Activated naive CD4-positive, alpha-beta T cell treated with anti-CD3 and anti-CD28 coated beads for 36 hours (primary cell): ENCODE results near the gene MCOLN1. TPM values are rescaled to one million over a fixed set of nuclear protein-coding genes. Genes with fewer than 3 reads are reported as not detected.

Source experiments
- CTCF ChIA-PET: fragments of 350-600 bp; sonication (Branson Sonifier 250); formaldehyde crosslinking; loops from one replicate; lab custom pipeline; 2021; ENCODE audit warnings: antibody characterized with exemption; lab: Charles Lee
- DNase-seq: peaks from one replicate; pipeline ENCODE4 v3.0.0-alpha.2; 2020
- H3K27ac Mint-ChIP-seq: one replicate; pipeline ENCODE4 v1.8.0; 2021; ENCODE audit warnings: mild to moderate bottlenecking, mixed read lengths
- H3K27me3 Mint-ChIP-seq: one replicate; pipeline ENCODE4 v1.8.0; 2021; ENCODE audit warnings: low read depth, mixed read lengths
- H3K36me3 Mint-ChIP-seq: one replicate; pipeline ENCODE4 v1.8.0; 2021; ENCODE audit warnings: low read depth, mixed read lengths
- H3K4me1 Mint-ChIP-seq: one replicate; pipeline ENCODE4 v1.8.0; 2021; ENCODE audit warnings: low read depth, mixed read lengths
- H3K4me3 Mint-ChIP-seq: one replicate; pipeline ENCODE4 v1.8.0; 2021; ENCODE audit warnings: mild to moderate bottlenecking, moderate library complexity, mixed read lengths
- H3K9me3 Mint-ChIP-seq: one replicate; pipeline ENCODE4 v1.8.0; 2021; ENCODE audit warnings: mixed read lengths
- intact Hi-C: fragments of 100-400 bp; cut with micrococcal nuclease; formaldehyde crosslinking; loops from one replicate; pipeline ENCODE4 v1.15.1; 2023
- total RNA-seq, 2 experiments: library from RNA; stranded (reverse); gene quantifications; one replicate each; pipeline ENCODE4 v1.2.3, GENCODE V29; 2021

The MCOLN1 gene
- total RNA-seq, 2 experiments from 2014 or later: 4.2 to 5.2 TPM

GRCh38 chr19:7505682-7506384 lies 16.6 kb upstream of the MCOLN1 start:
- H3K4me1 Mint-ChIP-seq: peaks cover 16% of the 10 kb centered on the region
- CTCF ChIA-PET: interaction anchor here (0.7 kb wide), 1 partner anchor 350 kb away, joined by 3 read pairs; no protein-coding TSS in a partner anchor
- no peak overlapping the region for H3K4me3 Mint-ChIP-seq
- no peak overlapping the region for H3K27ac Mint-ChIP-seq
- peaks cover 29% of the 10 kb centered on the region for H3K27me3 Mint-ChIP-seq
- no peaks in the 10 kb centered on the region for H3K36me3 Mint-ChIP-seq
- no peaks in the 10 kb centered on the region for H3K9me3 Mint-ChIP-seq
- intact Hi-C loops: no loop called here
- peak; percentile 32 for DNase-seq

- H3K27me3 Mint-ChIP-seq: peaks cover 24% of the 10 kb centered on the region
- no peak overlapping the region for H3K4me3 Mint-ChIP-seq
- no peak overlapping the region for H3K27ac Mint-ChIP-seq
- peaks cover 14% of the 10 kb centered on the region for H3K4me1 Mint-ChIP-seq
- peak; percentile 56 for DNase-seq
- no peaks in the 10 kb centered on the region for H3K36me3 Mint-ChIP-seq
- no peaks in the 10 kb centered on the region for H3K9me3 Mint-ChIP-seq
- CTCF ChIA-PET: interaction anchor here (0.7 kb wide), 1 partner anchor 351 kb away, joined by 3 read pairs; no protein-coding TSS in a partner anchor
- intact Hi-C loops: no loop called here
Observed at GRCh38 chr19:7506385-7507328, 15.8 kb upstream of the MCOLN1 start.

GRCh38 chr19:7507884-7508283 lies 14.5 kb upstream of the MCOLN1 start:
- H3K4me3 Mint-ChIP-seq: no peak overlapping the region
- no peak for DNase-seq
- intact Hi-C loops: no loop called here
- H3K36me3 Mint-ChIP-seq: no peaks in the 10 kb centered on the region
- peaks cover 14% of the 10 kb centered on the region for H3K4me1 Mint-ChIP-seq
- CTCF ChIA-PET: no interaction called here
- peaks cover 18% of the 10 kb centered on the region for H3K27me3 Mint-ChIP-seq
- H3K27ac Mint-ChIP-seq: no peak overlapping the region
- H3K9me3 Mint-ChIP-seq: no peaks in the 10 kb centered on the region

GRCh38 chr19:7509625-7510024 lies 12.8 kb upstream of the MCOLN1 start:
- CTCF ChIA-PET: no interaction called here
- no peak overlapping the region for H3K27ac Mint-ChIP-seq
- H3K9me3 Mint-ChIP-seq: no peaks in the 10 kb centered on the region
- DNase-seq: peak; percentile 41
- H3K4me1 Mint-ChIP-seq: peaks cover 14% of the 10 kb centered on the region
- no peak overlapping the region for H3K4me3 Mint-ChIP-seq
- intact Hi-C loops: no loop called here
- peaks cover 14% of the 10 kb centered on the region for H3K27me3 Mint-ChIP-seq
- no peaks in the 10 kb centered on the region for H3K36me3 Mint-ChIP-seq

- CTCF ChIA-PET: no interaction called here
- no peak for DNase-seq
- H3K4me1 Mint-ChIP-seq: peaks cover 11% of the 10 kb centered on the region
- H3K27me3 Mint-ChIP-seq: no peaks in the 10 kb centered on the region
- intact Hi-C loops: no loop called here
- no peaks in the 10 kb centered on the region for H3K9me3 Mint-ChIP-seq
- no peak overlapping the region for H3K27ac Mint-ChIP-seq
- H3K36me3 Mint-ChIP-seq: no peaks in the 10 kb centered on the region
- no peak overlapping the region for H3K4me3 Mint-ChIP-seq
Observed at GRCh38 chr19:7512400-7512851, 10.0 kb upstream of the MCOLN1 start.

- CTCF ChIA-PET: interaction anchor here (1.2 kb wide), 1 partner anchor 16 kb away, joined by 3 read pairs; a partner anchor contains a TSS
- intact Hi-C loops: no loop called here
- Mint-ChIP-seq H3K4me1 (peaks cover 13% of the 10 kb centered on the region), H3K4me3 (peak overlapping the region; percentile 4), H3K27me3 (no peaks in the 10 kb centered on the region), H3K27ac (no peak overlapping the region), H3K9me3 (no peaks in the 10 kb centered on the region), H3K36me3 (no peaks in the 10 kb centered on the region)
- DNase-seq: no peak
Observed at GRCh38 chr19:7513809-7514642, 8.4 kb upstream of the MCOLN1 start.

- H3K27me3 Mint-ChIP-seq: no peaks in the 10 kb centered on the region
- peaks cover 13% of the 10 kb centered on the region for H3K4me1 Mint-ChIP-seq
- DNase-seq: no peak
- CTCF ChIA-PET: no interaction called here
- no peaks in the 10 kb centered on the region for H3K9me3 Mint-ChIP-seq
- peak overlapping the region; percentile 69 for H3K4me3 Mint-ChIP-seq
- no peak overlapping the region for H3K27ac Mint-ChIP-seq
- no peaks in the 10 kb centered on the region for H3K36me3 Mint-ChIP-seq
- intact Hi-C loops: no loop called here
Observed at GRCh38 chr19:7515110-7515644, 7.2 kb upstream of the MCOLN1 start.

- peak within 1 kb of the TSS; percentile 69 for H3K4me3 Mint-ChIP-seq
- CTCF ChIA-PET: no interaction called here
- DNase-seq: peak; percentile 29
- no peak within 1 kb of the TSS for H3K27ac Mint-ChIP-seq
- H3K36me3 Mint-ChIP-seq: no peaks in the 10 kb centered on the region
- no peaks in the 10 kb centered on the region for H3K27me3 Mint-ChIP-seq
- intact Hi-C loops: no loop called here
- no peaks in the 10 kb centered on the region for H3K9me3 Mint-ChIP-seq
- peaks cover 13% of the 10 kb centered on the region for H3K4me1 Mint-ChIP-seq
Observed at GRCh38 chr19:7515645-7516151, 6.7 kb upstream of the MCOLN1 start, which contains the start of gene ZNF358. Gene ZNF358 (plus strand): TSS chr19:7516103. CDS start chr19:7519243, 3,140 bp downstream.

GRCh38 chr19:7516333-7516732 lies 6.1 kb upstream of the MCOLN1 start:
- intact Hi-C loops: no loop called here

GRCh38 chr19:7516878-7517277 lies 5.5 kb upstream of the MCOLN1 start:
- no peak overlapping the region for H3K27ac Mint-ChIP-seq
- H3K36me3 Mint-ChIP-seq: no peaks in the 10 kb centered on the region
- H3K4me3 Mint-ChIP-seq: peak overlapping the region; percentile 67
- peaks cover 15% of the 10 kb centered on the region for H3K4me1 Mint-ChIP-seq
- CTCF ChIA-PET: no interaction called here
- no peaks in the 10 kb centered on the region for H3K27me3 Mint-ChIP-seq
- no peak for DNase-seq
- no peaks in the 10 kb centered on the region for H3K9me3 Mint-ChIP-seq
- intact Hi-C loops: no loop called here

More at GRCh38 chr19:7516333-7516732, 6.1 kb upstream of the MCOLN1 start:
- CTCF ChIA-PET: no interaction called here
- Mint-ChIP-seq H3K9me3 (no peaks in the 10 kb centered on the region), H3K27ac (no peak overlapping the region), H3K27me3 (no peaks in the 10 kb centered on the region), H3K4me3 (peak overlapping the region; percentile 67), H3K36me3 (no peaks in the 10 kb centered on the region), H3K4me1 (peaks cover 13% of the 10 kb centered on the region)
- DNase-seq: no peak

GRCh38 chr19:7519361-7520130 lies 2.9 kb upstream of the MCOLN1 start:
- Mint-ChIP-seq H3K36me3 (no peaks in the 10 kb centered on the region), H3K27me3 (no peaks in the 10 kb centered on the region), H3K27ac (no peak overlapping the region), H3K4me1 (peaks cover 22% of the 10 kb centered on the region), H3K4me3 (no peak overlapping the region), H3K9me3 (no peaks in the 10 kb centered on the region)
- DNase-seq: no peak
- CTCF ChIA-PET: no interaction called here
- intact Hi-C loops: no loop called here
